Keratinocyte (primary cell): Measurements from ENCODE around the gene LINGO1.

Experiments used
- CTCF ChIP-seq, 3 experiments: IDR thresholded peaks in 1 of 3; conservative IDR thresholded peaks in 1 of 3; optimal IDR thresholded peaks in 1 of 3; 2 replicates in 2 of 3; 3 replicates in 1 of 3; pipeline versions ENCODE3 to v1.5.1; 2011; ENCODE audit warnings: low read length in 3 of 3, mild to moderate bottlenecking in 3 of 3, moderate library complexity in 2 of 3, control low read depth in 1 of 3, inconsistent platforms in 1 of 3; ENCODE audit not compliant: insufficient read depth in 2 of 3; ENCODE audit errors: extremely low read depth in 1 of 3
- EZH2 ChIP-seq: IDR thresholded peaks from one replicate; pipeline ENCODE4 v1.6.1; 2012; ENCODE audit warnings: inconsistent platforms, mild to moderate bottlenecking, low read length, moderate library complexity

- TF ChIP-seq EZH2 (peak; percentile 96), CTCF (optimal IDR thresholded peaks at IDR 0.05 in 1 of 3, IDR thresholded peaks at IDR 0.05 in 1 of 3, conservative IDR thresholded peaks at IDR 0.05 in 1 of 3; ENCODE audit: extremely low read depth in 1 of 3, insufficient read depth in 2 of 3, low read length in 3 of 3) (no peak)
Observed at GRCh38 chr15:77631745-77632533, 773 bp downstream of the LINGO1 start.
